GM19023 (cell line): ENCODE results near the gene PGAM2.
"Not testable (repeated sequence)": the region's sequence is repeated elsewhere in the genome, so short reads cannot be mapped to it uniquely, and the experiment has no call there.

Source experiments
- ATAC-seq: cut with Tn5 transposase; IDR thresholded peaks from one replicate; pipeline ENCODE4 v1.9.1; 2021; ENCODE audit warnings: mild to moderate bottlenecking, moderate library complexity; ENCODE audit not compliant: unreplicated experiment

The PGAM2 gene

DNA sequence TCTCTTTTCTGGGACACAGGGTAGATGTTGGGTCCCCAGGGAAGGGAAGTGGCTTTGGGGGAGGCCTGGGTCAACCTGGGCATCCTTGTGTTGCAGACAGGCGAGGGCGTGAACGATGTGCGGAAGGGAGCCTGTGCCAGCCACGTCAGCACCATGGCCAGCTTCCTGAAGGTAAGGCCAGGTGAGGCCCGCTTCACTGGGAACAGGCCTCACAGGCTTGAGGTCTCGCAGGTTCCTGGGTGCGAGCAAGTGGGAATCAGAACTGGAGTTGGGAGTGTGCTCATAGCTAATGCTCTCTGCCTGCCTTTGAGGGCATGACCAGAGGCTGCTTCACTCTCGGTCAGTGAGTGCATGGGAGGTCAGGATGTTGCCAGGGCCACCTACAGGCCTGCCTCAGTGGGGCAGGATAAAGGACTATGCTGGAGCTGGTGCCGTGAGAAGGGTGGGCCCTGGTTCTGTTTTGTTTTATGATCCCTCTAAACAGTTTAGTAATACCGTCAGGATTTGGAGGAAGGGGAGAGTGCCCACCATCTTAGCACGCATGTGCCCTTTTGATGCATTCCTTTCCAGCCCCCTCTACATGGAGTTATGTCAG is 12.5 kb downstream of the PGAM2 start:
- no peak for ATAC-seq

GRCh38 chr7:44051611-44052220 is 13.7 kb downstream of the PGAM2 start:
- no peak for ATAC-seq

- ATAC-seq: no peak
Measured at GRCh38 chr7:44050915-44051560, 14.3 kb downstream of the PGAM2 start.

DNA sequence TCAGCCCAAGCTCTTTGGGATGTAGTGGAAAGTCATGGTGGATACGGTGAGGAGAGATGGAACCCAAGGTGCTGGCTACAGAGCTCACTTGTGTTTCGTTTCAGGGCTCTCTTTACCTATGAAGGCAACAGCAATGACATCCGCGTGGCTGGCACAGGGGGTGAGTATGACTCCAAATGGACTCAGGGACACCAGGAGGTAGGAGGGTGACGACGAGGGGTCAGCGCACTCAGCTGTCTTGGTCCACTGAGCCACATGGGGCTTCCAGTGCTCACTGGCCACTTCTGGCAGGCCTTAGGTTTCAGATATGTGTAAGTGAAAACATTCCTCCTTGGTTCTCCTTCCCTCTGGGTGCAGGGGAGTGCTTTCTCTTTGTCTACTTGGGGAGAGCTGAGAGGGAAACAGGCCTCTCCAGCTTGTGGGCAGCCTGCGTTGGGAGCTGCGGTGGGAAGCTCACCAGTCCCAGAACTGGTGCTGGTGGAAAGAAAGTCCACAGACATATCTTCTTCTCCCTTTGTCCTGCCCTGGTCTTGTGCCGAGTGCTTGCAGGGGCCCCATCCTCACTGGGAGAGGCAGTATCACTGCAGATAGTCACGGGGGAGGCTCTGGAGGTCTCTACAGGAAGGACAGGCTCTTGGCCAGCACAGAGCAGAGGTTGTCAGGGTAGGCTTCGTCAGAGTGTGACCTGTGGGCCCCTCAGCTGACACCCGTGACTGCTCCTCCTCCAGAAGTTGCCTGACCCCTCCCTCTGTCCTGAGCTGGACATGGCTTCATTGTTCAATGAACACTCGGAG is 15.0 kb downstream of the PGAM2 start:
- ATAC-seq: no peak

DNA sequence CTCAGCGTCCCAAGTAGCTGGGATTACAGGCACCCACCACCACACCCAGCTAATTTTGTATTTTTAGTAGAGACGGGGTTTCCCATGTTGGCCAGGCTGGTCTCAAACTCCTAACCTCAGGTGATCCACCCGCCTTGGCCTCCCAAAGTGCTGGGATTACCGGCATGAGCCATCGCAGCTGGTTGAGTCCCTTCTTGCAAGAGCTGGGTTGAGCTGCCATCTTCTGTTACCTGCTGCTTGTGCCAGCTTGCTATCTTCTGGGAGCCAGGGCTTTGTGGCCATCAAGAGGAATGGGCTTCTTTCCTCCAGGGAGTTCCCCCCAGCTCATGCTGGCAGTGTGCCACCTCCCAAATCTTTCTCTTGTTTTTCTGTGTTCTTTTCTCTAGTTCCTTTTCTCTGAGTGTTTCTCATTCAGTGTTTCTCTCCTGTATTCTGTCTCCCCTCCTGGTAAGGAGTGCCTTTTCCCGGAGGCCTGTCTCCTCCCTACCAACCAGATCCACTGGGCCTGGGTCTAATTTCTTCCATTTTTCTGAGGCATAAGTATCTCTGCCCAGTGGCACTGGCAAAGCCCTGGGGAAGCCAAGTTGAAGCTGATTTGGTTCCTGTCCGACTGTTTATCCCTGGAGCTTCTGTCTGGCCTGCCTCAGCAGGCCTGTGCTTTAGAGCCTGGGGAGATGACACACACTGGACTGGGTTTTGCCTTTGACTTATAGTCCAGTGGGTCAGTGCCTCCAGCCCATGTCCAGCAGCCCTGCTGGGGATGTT is 17.2 kb downstream of the PGAM2 start:
- ATAC-seq: no peak

DNA sequence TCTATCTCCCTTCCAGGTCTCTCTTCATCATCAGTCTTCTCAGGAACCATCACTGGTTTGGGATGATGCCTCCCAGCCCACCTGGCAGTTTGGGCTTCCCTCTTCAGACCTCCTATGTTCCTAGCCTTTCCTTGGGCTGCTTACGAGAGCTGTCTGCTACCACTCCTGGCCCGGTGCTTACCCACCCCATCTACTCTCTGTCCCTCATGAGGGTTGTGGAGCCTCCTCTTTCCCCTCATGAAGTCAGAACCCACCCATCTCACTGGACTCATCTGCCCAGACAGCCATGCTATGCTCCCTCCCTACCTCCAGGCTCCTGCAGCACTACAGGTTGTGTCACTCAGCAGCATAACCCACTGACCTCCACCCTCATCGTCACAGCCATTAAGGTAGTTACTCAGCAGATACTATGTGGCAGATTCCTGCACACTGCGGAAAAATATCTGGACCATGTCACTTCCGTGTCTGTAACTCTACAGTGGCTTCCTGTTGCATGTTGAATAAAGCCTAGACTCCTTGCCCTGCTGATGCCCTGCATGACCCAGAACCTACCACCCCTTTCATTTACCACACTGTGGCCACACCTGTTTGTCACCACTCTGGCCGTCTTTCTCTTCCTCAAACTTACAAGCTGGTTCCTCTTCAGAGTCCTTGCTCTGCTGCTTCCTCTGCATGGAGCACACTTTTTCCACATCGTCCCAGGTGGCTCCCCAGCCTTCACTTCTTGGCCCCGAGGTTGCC is 18.9 kb downstream of the PGAM2 start:
- peak; percentile 38 for ATAC-seq

- peak; percentile 19 for ATAC-seq
Measured at GRCh38 chr7:44045226-44046014, 19.9 kb downstream of the PGAM2 start.

DNA sequence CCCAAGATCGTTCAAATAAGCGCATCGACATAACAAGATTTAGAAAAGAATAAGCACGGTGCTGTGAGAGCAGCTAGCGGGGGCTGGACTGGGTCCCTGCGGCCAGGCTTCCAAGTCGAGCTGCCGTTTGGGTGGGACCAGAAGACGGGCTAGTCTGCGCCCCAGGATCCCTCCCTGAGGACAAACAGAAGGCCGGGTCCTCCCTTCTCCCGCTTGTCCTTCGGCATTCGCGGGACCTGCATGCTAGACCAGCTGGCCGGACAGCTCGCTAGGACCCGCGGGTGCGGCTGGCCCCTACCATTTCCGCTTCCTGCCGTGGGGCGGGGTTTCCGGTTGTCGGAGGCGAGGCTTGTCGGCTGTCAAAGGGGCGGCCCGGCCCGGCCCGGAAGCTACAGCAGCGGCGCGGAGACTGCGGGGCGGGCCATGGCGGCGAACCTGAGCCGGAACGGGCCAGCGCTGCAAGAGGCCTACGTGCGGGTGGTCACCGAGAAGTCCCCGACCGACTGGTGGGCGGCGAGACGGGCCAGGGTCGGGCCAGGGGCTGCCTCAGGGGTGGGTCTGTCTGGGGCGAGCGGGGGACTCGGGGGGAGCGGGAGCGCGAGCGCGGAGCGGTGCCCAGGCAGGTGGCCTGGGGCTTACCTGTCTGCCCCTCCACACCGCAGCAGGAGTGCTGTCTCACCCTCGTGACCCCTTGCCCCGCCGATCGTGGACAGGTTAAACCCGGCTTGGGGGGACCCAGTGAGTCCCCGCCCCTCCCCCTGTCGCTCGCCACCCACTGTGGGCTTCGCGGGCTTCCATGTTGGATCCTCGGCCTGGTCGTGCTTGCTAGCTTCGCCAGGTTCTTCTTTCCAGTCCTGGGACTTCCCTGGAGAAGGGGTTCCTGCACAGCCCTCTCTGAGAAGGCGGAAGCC is 20.8 kb downstream of the PGAM2 start, which contains the start of gene DBNL:
DBNL (plus strand) TSS at position 388 of the 911 bp plus-strand sequence; CDS start at position 424, 36 bp downstream.
- ATAC-seq: peak; percentile 74

- no peak for ATAC-seq
Measured at GRCh38 chr7:44043902-44044301, 21.5 kb downstream of the PGAM2 start.

DNA sequence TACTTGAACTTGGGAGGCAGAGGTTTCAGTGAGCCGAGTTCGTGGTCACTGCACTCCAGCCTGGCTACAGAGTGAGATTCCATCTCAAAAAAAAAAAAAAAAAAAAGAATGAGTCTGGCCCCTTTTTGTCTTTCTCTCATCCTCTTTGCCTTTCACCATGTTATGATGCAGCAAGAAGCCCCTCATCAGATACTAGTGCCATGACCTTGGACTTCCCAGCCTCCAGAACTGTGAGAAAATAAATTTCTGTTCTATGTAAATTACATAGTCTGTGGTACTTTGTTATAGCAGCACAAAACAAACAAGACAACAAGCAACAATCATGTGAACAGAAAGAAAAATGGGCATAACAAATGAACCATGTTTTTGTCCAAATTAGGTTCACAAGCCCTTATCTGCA is 23.1 kb downstream of the PGAM2 start:
- no peak for ATAC-seq

- ATAC-seq: peak; percentile 28
Measured at GRCh38 chr7:44040493-44040891, 24.9 kb downstream of the PGAM2 start.

- not testable (repeated sequence) for ATAC-seq
Measured at GRCh38 chr7:44039800-44040492, 25.4 kb downstream of the PGAM2 start.

- ATAC-seq: peak; percentile 79
Measured at GRCh38 chr7:44038961-44039558, 26.3 kb downstream of the PGAM2 start.

DNA sequence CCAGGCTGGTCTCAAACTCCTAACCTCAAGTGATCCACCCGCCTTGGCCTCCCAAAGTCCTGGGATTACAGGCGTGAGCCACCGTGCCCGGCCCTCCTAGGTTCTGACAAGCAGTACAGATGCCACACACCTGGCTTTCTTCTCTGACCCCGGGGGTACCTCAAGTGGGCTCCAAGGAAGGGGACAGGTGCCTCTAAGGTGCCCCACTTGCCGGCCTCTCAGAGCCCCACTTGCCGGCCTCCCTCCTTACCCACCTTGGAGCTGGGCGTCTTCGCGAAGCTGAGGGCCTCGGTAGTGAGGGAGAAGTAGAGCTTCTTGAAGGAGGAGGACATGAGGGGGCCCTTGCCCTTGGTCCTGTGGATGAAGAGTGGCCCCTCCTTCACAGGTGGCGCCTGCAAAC is 26.8 kb downstream of the PGAM2 start:
- ATAC-seq: not testable (repeated sequence)

- ATAC-seq: not testable (repeated sequence)
Measured at GRCh38 chr7:44037951-44038350, 27.4 kb downstream of the PGAM2 start.

- ATAC-seq: not testable (repeated sequence)
Measured at GRCh38 chr7:44036364-44036763, 29.0 kb downstream of the PGAM2 start.
